SU-DHL-6 (cell line): Measurements from ENCODE around the gene PTPRK.

Experiments used
- H2AFZ ChIP-seq: fragments of 200-600 bp; sonication (generic); 2 replicates; pipeline ENCODE4 v1.6.1; 2014; ENCODE audit warnings: low read depth, mild to moderate bottlenecking, moderate library complexity, mixed read lengths, antibody characterized with exemption, low read length; ENCODE audit not compliant: severe bottlenecking
- H3F3A ChIP-seq: fragments of 200-600 bp; shearing (Covaris generic); 2 replicates; pipeline ENCODE4 v1.6.0; 2016; ENCODE audit warnings: antibody characterized with exemption, mild to moderate bottlenecking; ENCODE audit not compliant: insufficient read depth
- H3K27ac ChIP-seq: fragments of 200-600 bp; sonication (generic); 2 replicates; pipeline ENCODE4 v1.5.1; 2016; ENCODE audit warnings: low read depth, mild to moderate bottlenecking, low read length, moderate library complexity, mixed read lengths
- H3K27me3 ChIP-seq: fragments of 200-600 bp; sonication (generic), shearing (Covaris generic); 2 replicates; pipeline ENCODE4 v1.6.0; 2014; ENCODE audit warnings: mild to moderate bottlenecking, low read length
- H3K36me3 ChIP-seq: fragments of 200-600 bp; sonication (generic); 2 replicates; pipeline ENCODE4 v1.6.1; 2014; ENCODE audit warnings: mild to moderate bottlenecking, low read length, mixed read lengths
- H3K4me2 ChIP-seq: fragments of 300-600, 200-600 bp; shearing (Covaris generic), sonication (generic); 2 replicates; pipeline ENCODE4 v1.6.0; 2014; ENCODE audit warnings: low read length, low read depth, mild to moderate bottlenecking; ENCODE audit not compliant: poor library complexity, severe bottlenecking
- H3K4me3 ChIP-seq: fragments of 200-600 bp; sonication (generic); 2 replicates; pipeline ENCODE4 v1.5.1; 2014; ENCODE audit warnings: antibody characterized with exemption, low read length, mild to moderate bottlenecking, mixed read lengths; ENCODE audit not compliant: insufficient read depth, poor library complexity, severe bottlenecking
- H3K79me2 ChIP-seq: fragments of 200-600 bp; sonication (generic); 2 replicates; pipeline ENCODE4 v1.6.1; 2014; ENCODE audit warnings: mild to moderate bottlenecking, low read length, moderate library complexity; ENCODE audit not compliant: insufficient read depth
- H3K9ac ChIP-seq: fragments of 200-600 bp; sonication (generic); 2 replicates; pipeline ENCODE4 v1.7.0; 2014; ENCODE audit warnings: mild to moderate bottlenecking, low read length
- H3K9me2 ChIP-seq: fragments of 200-600 bp; sonication (generic); replicated peaks from 2 replicates; pipeline ENCODE4 v1.6.1; 2014; ENCODE audit warnings: low read length; ENCODE audit not compliant: insufficient read depth
- H3K9me3 ChIP-seq: fragments of 200-600 bp; sonication (generic); 2 replicates; pipeline ENCODE4 v1.6.1; 2014; ENCODE audit warnings: low read length, mixed read lengths; ENCODE audit not compliant: insufficient read depth
- H4K20me1 ChIP-seq: fragments of 200-600 bp; sonication (generic); 2 replicates; pipeline ENCODE4 v1.6.1; 2014; ENCODE audit warnings: low read depth, mild to moderate bottlenecking, antibody characterized with exemption, low read length, moderate library complexity, mixed read lengths
- CTCF ChIP-seq: fragments of 200-600 bp; sonication (generic); IDR thresholded peaks from one replicate; pipeline ENCODE4 v1.5.1; 2017; ENCODE audit warnings: antibody characterized with exemption, mild to moderate bottlenecking, low read length, moderate library complexity; ENCODE audit not compliant: insufficient read depth, poor library complexity, severe bottlenecking
- EZH2phosphoT487 ChIP-seq: fragments of 200-600 bp; sonication (generic), shearing (Covaris generic); conservative IDR thresholded peaks from 2 replicates; pipeline ENCODE4 v1.6.1; 2018; ENCODE audit warnings: mild to moderate bottlenecking, antibody characterized with exemption, low read length, moderate library complexity, mixed read lengths

PTPRK gene

GRCh38 chr6:128171182-128171581 is 349.2 kb downstream of the PTPRK start:
- no peaks in the 10 kb centered on the region for H4K20me1 ChIP-seq
- H3K4me3 ChIP-seq: no peak overlapping the region
- no peaks in the 10 kb centered on the region for H3K9me3 ChIP-seq
- no peak overlapping the region for H2AFZ ChIP-seq
- no peak for TF ChIP-seq EZH2phosphoT487
- no peak for TF ChIP-seq CTCF
- no peaks in the 10 kb centered on the region for H3K9me2 ChIP-seq
- no peak overlapping the region for H3K27ac ChIP-seq
- H3K36me3 ChIP-seq: no peaks in the 10 kb centered on the region
- no peaks in the 10 kb centered on the region for H3K27me3 ChIP-seq
- no peaks in the 10 kb centered on the region for H3F3A ChIP-seq
- H3K9ac ChIP-seq: no peak overlapping the region
- no peaks in the 10 kb centered on the region for H3K79me2 ChIP-seq
- H3K4me2 ChIP-seq: no peak overlapping the region

DNA sequence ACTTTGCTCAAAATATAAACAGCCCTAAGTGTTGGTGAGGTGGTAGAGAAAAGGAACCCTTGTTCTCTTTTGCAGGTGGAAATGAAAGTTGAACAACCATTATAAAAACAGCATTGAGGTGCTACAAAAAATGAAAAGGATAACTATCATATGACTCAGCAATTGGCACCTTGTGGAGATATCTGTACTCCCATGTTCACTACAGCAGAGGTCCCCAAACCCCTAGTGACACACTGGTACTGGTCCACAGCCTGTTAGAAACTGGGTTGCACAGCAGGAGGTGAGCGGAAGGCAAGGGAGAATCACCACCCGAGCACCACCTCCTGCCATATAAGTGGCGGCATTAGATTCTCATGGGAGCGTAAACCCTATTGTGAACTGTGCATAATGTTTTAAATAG is 352.2 kb downstream of the PTPRK start:
- Histone ChIP-seq H3K9me2 (no peaks in the 10 kb centered on the region), H4K20me1 (no peaks in the 10 kb centered on the region), H3F3A (no peaks in the 10 kb centered on the region), H3K36me3 (no peaks in the 10 kb centered on the region), H3K27ac (no peak overlapping the region), H3K27me3 (no peaks in the 10 kb centered on the region), H3K4me3 (no peak overlapping the region), H3K9me3 (no peaks in the 10 kb centered on the region), H3K4me2 (no peak overlapping the region), H2AFZ (no peak overlapping the region), H3K9ac (no peak overlapping the region), H3K79me2 (no peaks in the 10 kb centered on the region)
- TF ChIP-seq EZH2phosphoT487 (no peak), CTCF (no peak)

DNA sequence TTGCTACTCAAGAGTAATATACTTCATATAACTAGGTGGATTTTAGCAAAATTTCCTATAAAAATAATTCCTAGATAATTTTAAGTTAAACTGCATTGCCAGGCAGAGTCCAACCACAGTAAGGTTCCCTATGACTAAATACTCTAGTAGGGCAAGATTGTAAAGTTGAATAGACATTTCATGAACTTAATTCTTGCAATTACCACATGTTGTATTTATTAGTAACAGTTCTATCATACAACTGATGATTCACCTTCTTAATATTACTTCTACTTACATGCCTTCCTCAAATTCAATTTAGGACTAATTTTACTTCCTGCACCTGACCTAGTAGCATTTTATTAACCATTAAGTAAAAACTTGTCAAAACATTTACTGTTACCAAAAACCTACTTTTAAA is 352.8 kb downstream of the PTPRK start:
- TF ChIP-seq CTCF (no peak), EZH2phosphoT487 (no peak)
- H3K9me3 ChIP-seq: no peaks in the 10 kb centered on the region
- no peak overlapping the region for H3K4me2 ChIP-seq
- H3K27ac ChIP-seq: no peak overlapping the region
- no peaks in the 10 kb centered on the region for H3K36me3 ChIP-seq
- H3K79me2 ChIP-seq: no peaks in the 10 kb centered on the region
- no peaks in the 10 kb centered on the region for H3K27me3 ChIP-seq
- H4K20me1 ChIP-seq: no peaks in the 10 kb centered on the region
- H2AFZ ChIP-seq: no peak overlapping the region
- no peak overlapping the region for H3K9ac ChIP-seq
- no peaks in the 10 kb centered on the region for H3K9me2 ChIP-seq
- H3F3A ChIP-seq: no peaks in the 10 kb centered on the region
- no peak overlapping the region for H3K4me3 ChIP-seq

DNA sequence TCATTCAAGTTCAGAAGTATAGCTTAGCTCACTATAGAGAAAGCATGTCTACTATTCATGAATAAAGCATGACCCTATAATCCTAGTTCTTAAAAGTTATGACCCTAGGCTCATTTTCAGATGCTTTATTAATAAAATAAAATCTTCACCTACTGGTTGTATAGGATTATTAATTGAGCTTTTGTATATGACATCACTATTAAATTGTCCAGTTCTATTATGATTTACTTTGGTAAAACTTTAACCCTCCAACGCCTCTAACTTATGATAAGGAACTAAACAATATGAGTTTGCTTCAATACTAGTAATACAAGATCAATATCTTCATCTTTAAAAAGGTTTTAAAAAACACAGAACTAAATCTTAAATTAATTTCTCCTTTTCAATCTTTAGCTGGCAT is 356.1 kb downstream of the PTPRK start:
- no peak for TF ChIP-seq CTCF
- no peaks in the 10 kb centered on the region for H3K9me2 ChIP-seq

More for the DNA sequence above, 356.1 kb downstream of the PTPRK start:
- H3K27me3 ChIP-seq: no peaks in the 10 kb centered on the region
- no peak overlapping the region for H3K4me3 ChIP-seq
- H3F3A ChIP-seq: no peaks in the 10 kb centered on the region
- H3K36me3 ChIP-seq: no peaks in the 10 kb centered on the region
- no peak overlapping the region for H2AFZ ChIP-seq
- no peak overlapping the region for H3K4me2 ChIP-seq
- no peaks in the 10 kb centered on the region for H3K9me3 ChIP-seq
- no peak overlapping the region for H3K9ac ChIP-seq
- H3K27ac ChIP-seq: no peak overlapping the region
- no peaks in the 10 kb centered on the region for H4K20me1 ChIP-seq
- H3K79me2 ChIP-seq: no peaks in the 10 kb centered on the region
